Type B pancreatic cell (in vitro differentiated cells): ENCODE measurements around the gene PDGFB. TPM values are rescaled to one million over a fixed set of nuclear protein-coding genes. Genes with fewer than 3 reads are reported as not detected.

Source experiments
- DNase-seq: peaks from one replicate; pipeline ENCODE4 v3.0.0; 2021; ENCODE audit warnings: mixed read lengths; ENCODE audit not compliant: unreplicated experiment; ENCODE audit errors: extremely low spot score
- H3K27ac Mint-ChIP-seq: 2 replicates; pipeline ENCODE4 v1.8.0; 2021; ENCODE audit warnings: mild to moderate bottlenecking, mixed read lengths
- H3K27me3 Mint-ChIP-seq: 2 replicates; pipeline ENCODE4 v1.8.0; 2021; ENCODE audit warnings: mixed read lengths
- H3K36me3 Mint-ChIP-seq: 2 replicates; pipeline ENCODE4 v1.8.0; 2021; ENCODE audit warnings: mixed read lengths
- H3K4me1 Mint-ChIP-seq: one replicate; pipeline ENCODE4 v1.8.0; 2021; ENCODE audit warnings: mixed read lengths; ENCODE audit not compliant: unreplicated experiment
- H3K4me3 Mint-ChIP-seq: 2 replicates; pipeline ENCODE4 v1.8.0; 2021; ENCODE audit warnings: mild to moderate bottlenecking, mixed read lengths
- H3K9me3 Mint-ChIP-seq: 2 replicates; pipeline ENCODE4 v1.8.0; 2021; ENCODE audit warnings: mixed read lengths
- CTCF ChIP-seq: fragments of 200-600 bp; sonication (generic); conservative IDR thresholded peaks from 2 replicates; pipeline ENCODE4 v1.5.0; 2021; ENCODE audit warnings: antibody characterized with exemption, mild to moderate bottlenecking
- total RNA-seq: library from RNA; stranded (reverse); gene quantifications from 2 replicates; pipeline ENCODE4 v1.2.1, GENCODE V29; 2021; ENCODE audit warnings: low replicate concordance

Gene PDGFB
- total RNA-seq, 1 donor from 2014 or later = 2.9 TPM

GRCh38 chr22:39290724-39291161 is 46.0 kb upstream of the PDGFB start:
- DNase-seq = no peak
- no peak overlapping the region for H3K27ac Mint-ChIP-seq
- no peaks in the 10 kb centered on the region for H3K36me3 Mint-ChIP-seq
- peaks cover 5% of the 10 kb centered on the region for H3K9me3 Mint-ChIP-seq
- no peak for TF ChIP-seq CTCF
- peaks cover 39% of the 10 kb centered on the region for H3K4me1 Mint-ChIP-seq
- H3K27me3 Mint-ChIP-seq = no peaks in the 10 kb centered on the region
- H3K4me3 Mint-ChIP-seq = no peak overlapping the region

- Mint-ChIP-seq H3K9me3 (peaks cover 5% of the 10 kb centered on the region), H3K4me3 (no peak overlapping the region), H3K4me1 (peaks cover 37% of the 10 kb centered on the region), H3K36me3 (no peaks in the 10 kb centered on the region), H3K27me3 (no peaks in the 10 kb centered on the region), H3K27ac (no peak overlapping the region)
- no peak for TF ChIP-seq CTCF
- no peak for DNase-seq
Measured at GRCh38 chr22:39289975-39290720, 45.4 kb upstream of the PDGFB start.

- Mint-ChIP-seq H3K27ac (no peak overlapping the region), H3K4me3 (no peak overlapping the region), H3K36me3 (no peaks in the 10 kb centered on the region), H3K27me3 (no peaks in the 10 kb centered on the region), H3K4me1 (peaks cover 36% of the 10 kb centered on the region), H3K9me3 (peaks cover 5% of the 10 kb centered on the region)
- no peak for DNase-seq
- TF ChIP-seq CTCF = no peak
Measured at GRCh38 chr22:39289533-39289932, 44.8 kb upstream of the PDGFB start.

- TF ChIP-seq CTCF = no peak
- Mint-ChIP-seq H3K27ac (no peak overlapping the region), H3K4me1 (peaks cover 26% of the 10 kb centered on the region), H3K4me3 (no peak overlapping the region), H3K27me3 (no peaks in the 10 kb centered on the region), H3K9me3 (no peaks in the 10 kb centered on the region), H3K36me3 (no peaks in the 10 kb centered on the region)
- DNase-seq = no peak
Measured at GRCh38 chr22:39288135-39288898, 43.5 kb upstream of the PDGFB start.

- Mint-ChIP-seq H3K36me3 (no peaks in the 10 kb centered on the region), H3K4me1 (peaks cover 19% of the 10 kb centered on the region), H3K4me3 (no peak overlapping the region), H3K27me3 (no peaks in the 10 kb centered on the region), H3K27ac (peak overlapping the region; percentile 45), H3K9me3 (no peaks in the 10 kb centered on the region)
- no peak for DNase-seq
- TF ChIP-seq CTCF = no peak
Measured at GRCh38 chr22:39287076-39287725, 42.4 kb upstream of the PDGFB start.
